A549 (cell line): Measurements from ENCODE around the gene NR4A1. TPM values are rescaled to one million over a fixed set of nuclear protein-coding genes. Genes with fewer than 3 reads are reported as not detected.

Experiments
- ATAC-seq, 2 experiments: fragments of 200-7000 bp in 1 of 2; fragments of >200 bp in 1 of 2; cut with Nextera tagmentation in 1 of 2; cut with Tn5 transposase in 1 of 2; 3 replicates each; pipeline versions ENCODE4 v1.8.0 to v1.9.1; 2018 to 2020; ENCODE audit warnings: mild to moderate bottlenecking in 1 of 2, moderate library complexity in 1 of 2
- CTCF ChIA-PET: fragments of 300-600 bp; sonication (Branson Sonifier 250); formaldehyde crosslinking; extraction: SDS; loops from one replicate; lab custom pipeline; 2021; ENCODE audit warnings: antibody characterized with exemption, inconsistent platforms; lab: Yijun Ruan, JAX
- POLR2A ChIA-PET: fragments of 350-600 bp; formaldehyde crosslinking; extraction: SDS; loops from one replicate; lab custom pipeline; 2021; ENCODE audit warnings: antibody characterized with exemption, inconsistent platforms; lab: Yijun Ruan, JAX
- DNase-seq, 2 experiments: peaks; one replicate each; pipeline versions ENCODE4 v3.0.0 to v3.0.0-alpha.2; 2011 to 2016; ENCODE audit warnings: low read depth in 1 of 2, low spot score in 1 of 2
- FAIRE-seq: peaks from 2 replicates; lab custom pipeline; 2011; peaks lifted over from hg19 to GRCh38; lab: Jason Lieb, UNC
- H3K27ac ChIP-seq, 2 experiments: fragments of >200 bp; sonication (Bioruptor Twin); formaldehyde crosslinking; 3 replicates each; pipeline ENCODE4 v1.5.1; 2016 to 2017
- H3K4me1 ChIP-seq: fragments of >200 bp; sonication (Bioruptor Twin); formaldehyde crosslinking; 3 replicates; pipeline ENCODE4 v1.6.1; 2016
- H3K4me2 ChIP-seq: fragments of >200 bp; sonication (Bioruptor Twin); formaldehyde crosslinking; 3 replicates; pipeline ENCODE4 v1.6.1; 2016
- H3K4me3 ChIP-seq: fragments of >200 bp; sonication (Bioruptor Twin); formaldehyde crosslinking; 3 replicates; pipeline ENCODE4 v1.5.1; 2016
- H3K9me3 ChIP-seq: fragments of >200 bp; sonication (Bioruptor Twin); formaldehyde crosslinking; 3 replicates; pipeline ENCODE4 v1.6.1; 2016
- ATOH8 ChIP-seq: fragments of 250-450 bp; sonication (Bioruptor Pico); IDR thresholded peaks from 2 replicates; pipeline ENCODE4 v1.5.0; 2020; ENCODE audit warnings: low read depth, mild to moderate bottlenecking, moderate library complexity
- BCL3 ChIP-seq: fragments of >200 bp; sonication (Bioruptor Twin); formaldehyde crosslinking; IDR thresholded peaks from 3 replicates; pipeline ENCODE4 v1.6.1; 2016
- BHLHE40 ChIP-seq: IDR thresholded peaks from 2 replicates; pipeline ENCODE4 v1.6.1; 2012; ENCODE audit warnings: low read depth, low read length, inconsistent platforms
- CBX8 ChIP-seq: fragments of 200-600 bp; sonication (generic); IDR thresholded peaks from 2 replicates; pipeline ENCODE4 v1.6.1; 2016
- CTCF ChIP-seq: fragments of >200 bp; sonication (Bioruptor Twin); formaldehyde crosslinking; IDR thresholded peaks from 3 replicates; pipeline ENCODE4 v1.5.1; 2016
- EHF ChIP-seq: fragments of 250-450 bp; sonication (Bioruptor Pico); IDR thresholded peaks from 2 replicates; pipeline ENCODE4 v1.5.0; 2020; ENCODE audit warnings: mild to moderate bottlenecking
- EHMT2 ChIP-seq: fragments of 200-600 bp; sonication (generic); IDR thresholded peaks from 2 replicates; pipeline ENCODE4 v1.6.1; 2016; ENCODE audit warnings: antibody characterized with exemption, low read depth, mild to moderate bottlenecking, moderate library complexity
- FOSL2 ChIP-seq, 2 experiments: fragments of 450-650 bp in 1 of 2; fragments of >200 bp in 1 of 2; sonication (Bioruptor Twin) in 1 of 2; formaldehyde crosslinking; IDR thresholded peaks; 2 replicates each; pipeline versions ENCODE4 v1.5.0 to v1.6.1; 2016 to 2020; ENCODE audit warnings: mild to moderate bottlenecking in 1 of 2, moderate library complexity in 1 of 2
- HDAC2 ChIP-seq: fragments of 200-600 bp; sonication (generic); IDR thresholded peaks from 2 replicates; pipeline ENCODE4 v1.6.1; 2016
- HES2 ChIP-seq: fragments of >200 bp; sonication (Bioruptor Twin); formaldehyde crosslinking; IDR thresholded peaks from 2 replicates; pipeline ENCODE4 v1.6.1; 2016
- JUN ChIP-seq, 2 experiments: fragments of >200 bp; sonication (Bioruptor Twin); formaldehyde crosslinking; IDR thresholded peaks; 2 replicates in 1 of 2; 3 replicates in 1 of 2; pipeline ENCODE4 v1.6.1; 2016 to 2017
- KDM1A ChIP-seq: fragments of 200-600 bp; sonication (generic); IDR thresholded peaks from 2 replicates; pipeline ENCODE4 v1.6.1; 2016; ENCODE audit warnings: low read depth, mild to moderate bottlenecking
- MAFK ChIP-seq: fragments of 450-650 bp; IDR thresholded peaks from 2 replicates; pipeline ENCODE4 v1.6.1; 2014; ENCODE audit not compliant: partially characterized antibody
- MAZ ChIP-seq: fragments of 150-350 bp; IDR thresholded peaks from 2 replicates; pipeline ENCODE4 v1.6.1; 2014; ENCODE audit warnings: antibody characterized with exemption, low read depth, low read length, borderline replicate concordance
- NFE2L2 ChIP-seq: fragments of 150-350 bp; conservative IDR thresholded peaks from 2 replicates; pipeline ENCODE4 v1.6.1; 2014; ENCODE audit warnings: low read length
- PHF8 ChIP-seq: fragments of 200-600 bp; sonication (generic); IDR thresholded peaks from 2 replicates; pipeline ENCODE4 v1.6.1; 2016; ENCODE audit warnings: low read depth, mild to moderate bottlenecking, antibody characterized with exemption, moderate library complexity, borderline replicate concordance
- POLR2A ChIP-seq: IDR thresholded peaks from 2 replicates; pipeline ENCODE4 v1.6.1; 2012; ENCODE audit warnings: mild to moderate bottlenecking, low read length
- POLR2AphosphoS2 ChIP-seq: conservative IDR thresholded peaks from 2 replicates; pipeline ENCODE4 v1.6.1; 2012; ENCODE audit warnings: low read length, improper control_type of control experiment, inconsistent platforms
- SMC3 ChIP-seq: fragments of >200 bp; sonication (Bioruptor Twin); formaldehyde crosslinking; IDR thresholded peaks from 3 replicates; pipeline ENCODE4 v1.6.1; 2018; ENCODE audit warnings: inconsistent platforms
- ZSCAN20 ChIP-seq: fragments of 250-450 bp; sonication (Bioruptor Pico); IDR thresholded peaks from 2 replicates; pipeline ENCODE4 v1.8.0; 2022; ENCODE audit warnings: mild to moderate bottlenecking, moderate library complexity
- WGBS: methylation state at CpG from one replicate; pipeline ENCODE4 v1.1.6; 2017; ENCODE audit errors: missing lambda C conversion rate; 5-methylcytosine and 5-hydroxymethylcytosine counted together
- polyA plus RNA-seq, 4 experiments: library from polyadenylated mRNA; depleted of rRNA in 3 of 4; stranded (reverse); fragments of >200 nt; fragmentation: RNase III in 1 of 4; extraction: RNeasy Plus Mini Kit Qiagen cat#74134 plus additional on column Dnase treatment in 1 of 4; gene quantifications; 2 replicates in 3 of 4; 3 replicates in 1 of 4; pipeline ENCODE4 v1.2.3, GENCODE V29; 2011 to 2017

NR4A1 gene
- polyA plus RNA-seq, 2 of the 4 experiments (the other 2 are of a cell fraction): 39.6 to 89.6 TPM

- ATAC-seq (no peak), DNase-seq (no peak), FAIRE-seq (no peak)
- POLR2A ChIA-PET: no interaction called here
- Histone ChIP-seq H3K27ac (no peak overlapping the region), H3K4me1 (peaks cover 2% of the 10 kb centered on the region; the same call in 1 of the 3 replicates), H3K4me3 (no peak overlapping the region), H3K4me2 (no peak overlapping the region), H3K9me3 (no peaks in the 10 kb centered on the region)
- WGBS: 79% methylated on average over 6 of the region's 6 CpGs
- TF ChIP-seq POLR2A (no peak), KDM1A (no peak), EHF (CRISPR knock-in tag) (no peak), CBX8 (no peak), PHF8 (no peak), SMC3 (no peak), EHMT2 (no peak), ATOH8 (no peak), HES2 (no peak), MAZ (no peak), BCL3 (no peak), MAFK (no peak), NFE2L2 (no peak), BHLHE40 (no peak), JUN (IDR thresholded peaks at IDR 0.05) (no peak)
- CTCF ChIA-PET: interaction anchor here (0.6 to 42.5 kb wide), 12 partner anchors 9 to 799 kb away, joined by 3 to 1730 read pairs (median 10); partner anchors contain the start of genes ATG101 and SMIM41
Measured at GRCh38 chr12:52085682-52086180, 34.5 kb downstream of the NR4A1 start.

GRCh38 chr12:52086366-52086765 is 35.1 kb downstream of the NR4A1 start:
- H3K4me2 ChIP-seq: no peak overlapping the region
- TF ChIP-seq POLR2AphosphoS2 (no peak), ZSCAN20 (CRISPR knock-in tag) (no peak), HDAC2 (no peak), JUN (IDR thresholded peaks at IDR 0.05) (no peak), CTCF (no peak), BCL3 (no peak), FOSL2 (IDR thresholded peaks at IDR 0.05) (no peak), FOSL2 (CRISPR knock-in tag; IDR thresholded peaks at IDR 0.05) (no peak), BHLHE40 (no peak), ATOH8 (no peak)
- TF ChIP-seq, all 56 proteins: peak for 0
- ATAC-seq: no peak
- Histone ChIP-seq H3K9me3 (no peaks in the 10 kb centered on the region), H3K4me3 (no peak overlapping the region), H3K4me1 (peaks cover 2% of the 10 kb centered on the region; the same call in 1 of the 3 replicates), H3K27ac (no peak overlapping the region)
- DNase-seq: no peak
- POLR2A ChIA-PET: no interaction called here
- CTCF ChIA-PET: interaction anchor here (0.6 to 42.5 kb wide), 8 partner anchors 16 to 799 kb away, joined by 3 to 1730 read pairs (median 25); partner anchors contain the start of genes ATG101 and SMIM41
- FAIRE-seq: no peak
- 41% methylated on average over 9 of the region's 9 CpGs for WGBS
